Measurements from ENCODE around the gene WNT3A.

Gene WNT3A

GRCh38 chr1:228064741-228065542 is 58.1 kb downstream of the WNT3A start:
- Histone ChIP-seq H3K4me2 (ENCODE audit: low read length) (no peak overlapping the region), H3K79me2 (no peaks in the 10 kb centered on the region), H3K4me1 (no peaks in the 10 kb centered on the region), H3K9me3 (ENCODE audit: control insufficient read depth, low read length) (no peaks in the 10 kb centered on the region), H2AFZ (no peak overlapping the region), H3K36me3 (ENCODE audit: control insufficient read depth, insufficient read depth, low read length) (no peaks in the 10 kb centered on the region), H3K4me3 (ENCODE audit: low read depth, low read length) (no peak overlapping the region), H3K9ac (no peak overlapping the region), H3K27ac (no peak overlapping the region), H3K27me3 (ENCODE audit: control insufficient read depth, insufficient read depth, low read length) (peaks cover 8% of the 10 kb centered on the region)
- TF ChIP-seq CTCF (IDR thresholded peaks at IDR 0.05) = no peak

- Histone ChIP-seq H3K27me3 (ENCODE audit: control insufficient read depth, insufficient read depth, low read length) (peaks cover 3% of the 10 kb centered on the region), H3K4me1 (no peaks in the 10 kb centered on the region), H3K9me3 (ENCODE audit: control insufficient read depth, low read length) (no peaks in the 10 kb centered on the region), H2AFZ (no peak overlapping the region), H3K9ac (no peak overlapping the region), H3K4me3 (ENCODE audit: low read depth, low read length) (no peak overlapping the region), H3K36me3 (ENCODE audit: control insufficient read depth, insufficient read depth, low read length) (no peaks in the 10 kb centered on the region), H3K4me2 (ENCODE audit: low read length) (no peak overlapping the region), H3K79me2 (no peaks in the 10 kb centered on the region), H3K27ac (no peak overlapping the region)
- no peak for TF ChIP-seq CTCF (IDR thresholded peaks at IDR 0.05)
These were observed 58.9 kb downstream of the WNT3A start for GRCh38 chr1:228065543-228066347.

- Histone ChIP-seq H3K4me2 (ENCODE audit: low read length) (no peak overlapping the region), H3K9me3 (ENCODE audit: control insufficient read depth, low read length) (no peaks in the 10 kb centered on the region), H3K9ac (no peak overlapping the region), H3K4me3 (ENCODE audit: low read depth, low read length) (no peak overlapping the region), H3K79me2 (no peaks in the 10 kb centered on the region), H3K27ac (no peak overlapping the region), H3K36me3 (ENCODE audit: control insufficient read depth, insufficient read depth, low read length) (no peaks in the 10 kb centered on the region), H2AFZ (no peak overlapping the region), H3K4me1 (no peaks in the 10 kb centered on the region), H3K27me3 (ENCODE audit: control insufficient read depth, insufficient read depth, low read length) (no peaks in the 10 kb centered on the region)
- no peak for TF ChIP-seq CTCF (IDR thresholded peaks at IDR 0.05)
These were observed 59.6 kb downstream of the WNT3A start for GRCh38 chr1:228066416-228066815.

- Histone ChIP-seq H3K36me3 (ENCODE audit: control insufficient read depth, insufficient read depth, low read length) (no peaks in the 10 kb centered on the region), H3K4me3 (ENCODE audit: low read depth, low read length) (no peak overlapping the region), H3K27me3 (ENCODE audit: control insufficient read depth, insufficient read depth, low read length) (no peaks in the 10 kb centered on the region), H3K9ac (no peak overlapping the region), H3K27ac (no peak overlapping the region), H3K4me2 (ENCODE audit: low read length) (no peak overlapping the region), H2AFZ (no peak overlapping the region), H3K4me1 (no peaks in the 10 kb centered on the region), H3K79me2 (no peaks in the 10 kb centered on the region), H3K9me3 (ENCODE audit: control insufficient read depth, low read length) (no peaks in the 10 kb centered on the region)
- no peak for TF ChIP-seq CTCF (IDR thresholded peaks at IDR 0.05)
These were observed 60.3 kb downstream of the WNT3A start for GRCh38 chr1:228066891-228067654.

Measured in parathyroid adenoma (tissue), 2 donors.